Hematopoietic multipotent progenitor cell treated with erythropoietin and hydrocortisone succinate and interleukin-3 and kit ligand, for 6 days (in vitro differentiated cells): ENCODE results near the gene VCL.
A peak's percentile ranks its signal among the peaks of the same experiment; 100 is the strongest.

Experiments
- DNase-seq: peaks from one replicate; pipeline ENCODE4 v3.0.0-alpha.2; 2015

Gene VCL

DNA sequence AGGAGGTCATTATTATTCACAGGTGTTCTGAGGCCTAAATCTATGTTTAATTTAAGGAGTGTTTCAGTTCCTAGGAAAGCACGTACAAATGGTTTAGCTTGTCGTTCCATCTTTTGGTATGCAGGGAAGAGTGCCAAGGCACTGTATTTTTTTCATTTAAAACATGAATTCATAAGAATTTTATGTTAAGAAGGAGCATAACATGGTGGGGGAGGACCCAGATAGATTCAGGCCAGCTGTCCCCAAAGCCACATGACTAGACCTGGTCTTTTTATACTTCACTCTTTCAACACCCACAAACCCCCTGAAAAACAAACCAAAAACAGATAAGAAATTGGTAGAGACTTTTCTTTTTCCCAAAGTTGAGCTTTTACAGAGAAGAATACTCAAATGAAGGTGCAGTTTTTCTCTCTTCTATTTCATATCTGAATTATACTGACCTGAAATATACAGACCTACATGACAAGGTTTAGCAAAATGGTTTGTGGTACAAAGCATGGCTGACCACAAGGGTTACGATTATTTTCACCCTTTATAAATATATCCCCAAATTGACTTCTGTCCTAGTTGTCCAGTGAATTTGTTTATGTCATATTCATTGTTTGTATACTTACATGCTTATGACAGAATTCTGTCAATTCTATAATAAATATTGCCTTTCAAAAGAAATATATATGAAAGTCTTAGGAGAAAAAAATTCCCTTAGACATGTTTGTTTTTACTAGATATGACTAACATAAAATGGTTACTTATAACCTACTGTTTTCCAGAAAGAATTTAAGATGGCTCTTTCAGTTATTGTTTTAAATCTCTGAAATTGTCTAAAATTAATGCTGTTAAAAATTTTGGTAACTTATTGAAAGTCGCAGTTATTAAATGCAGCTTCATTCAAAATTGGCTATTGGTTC lies 81.4 kb downstream of the VCL start:
- no peak for DNase-seq

DNA sequence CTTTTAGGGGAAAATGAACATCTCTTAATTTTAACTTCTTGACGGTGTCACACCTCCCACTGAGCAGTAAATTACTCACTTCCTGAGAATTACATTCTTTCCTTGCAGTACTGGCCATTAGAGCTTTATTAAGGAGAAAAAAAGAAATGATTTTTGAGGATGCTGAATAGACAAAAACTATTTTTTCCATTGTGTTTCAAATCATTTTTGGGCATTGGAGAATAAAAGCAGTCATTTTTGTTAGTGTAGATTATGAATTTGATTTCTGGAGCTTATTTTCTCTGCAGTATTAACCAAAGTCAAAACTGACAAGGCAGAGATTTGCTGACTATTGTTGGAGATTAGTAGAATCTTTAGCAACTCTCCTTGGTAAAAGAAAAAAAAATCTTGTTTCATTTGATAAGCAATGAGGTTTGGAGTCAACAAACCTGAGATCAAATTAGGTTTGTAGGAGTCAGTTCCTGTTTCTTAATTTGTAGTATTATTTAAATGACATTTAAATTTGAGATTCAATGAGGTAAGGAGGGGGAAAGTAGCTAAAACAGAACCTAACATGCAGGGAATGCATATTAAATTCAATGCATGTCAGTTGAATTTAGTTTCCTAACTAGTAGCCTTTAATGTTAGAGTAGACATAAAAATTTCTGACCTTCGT lies 82.1 kb downstream of the VCL start:
- DNase-seq = no peak

DNA sequence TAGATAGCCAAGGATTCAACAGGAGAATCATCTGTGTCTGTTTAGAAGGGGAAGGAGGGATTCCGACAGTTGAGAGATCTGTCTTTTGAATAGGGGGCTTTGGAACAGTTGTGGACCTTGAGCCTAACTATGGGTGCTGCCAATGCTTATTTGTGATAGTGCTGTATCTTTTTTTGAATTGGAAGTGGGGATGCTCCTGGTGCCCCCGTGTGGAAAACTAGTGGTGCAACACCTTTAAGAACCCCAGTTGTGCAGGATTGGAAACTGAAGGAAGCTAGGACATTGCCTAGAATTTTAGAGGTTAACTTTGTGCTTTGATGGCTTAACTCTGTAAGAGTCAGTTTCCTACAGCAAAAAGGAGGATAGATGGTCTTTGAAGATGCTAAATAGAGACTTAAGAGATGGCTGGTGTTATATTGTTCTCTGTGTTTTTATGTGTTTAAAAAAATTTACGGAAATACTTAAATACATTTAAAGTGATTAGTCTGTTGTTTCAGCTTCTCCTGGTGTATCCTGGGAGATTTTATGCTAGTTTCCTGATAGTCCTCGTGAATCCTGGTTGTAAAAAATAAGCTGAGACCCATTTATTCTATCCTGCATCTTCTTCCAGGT lies 83.4 kb downstream of the VCL start:
- DNase-seq = peak; percentile 83

DNA sequence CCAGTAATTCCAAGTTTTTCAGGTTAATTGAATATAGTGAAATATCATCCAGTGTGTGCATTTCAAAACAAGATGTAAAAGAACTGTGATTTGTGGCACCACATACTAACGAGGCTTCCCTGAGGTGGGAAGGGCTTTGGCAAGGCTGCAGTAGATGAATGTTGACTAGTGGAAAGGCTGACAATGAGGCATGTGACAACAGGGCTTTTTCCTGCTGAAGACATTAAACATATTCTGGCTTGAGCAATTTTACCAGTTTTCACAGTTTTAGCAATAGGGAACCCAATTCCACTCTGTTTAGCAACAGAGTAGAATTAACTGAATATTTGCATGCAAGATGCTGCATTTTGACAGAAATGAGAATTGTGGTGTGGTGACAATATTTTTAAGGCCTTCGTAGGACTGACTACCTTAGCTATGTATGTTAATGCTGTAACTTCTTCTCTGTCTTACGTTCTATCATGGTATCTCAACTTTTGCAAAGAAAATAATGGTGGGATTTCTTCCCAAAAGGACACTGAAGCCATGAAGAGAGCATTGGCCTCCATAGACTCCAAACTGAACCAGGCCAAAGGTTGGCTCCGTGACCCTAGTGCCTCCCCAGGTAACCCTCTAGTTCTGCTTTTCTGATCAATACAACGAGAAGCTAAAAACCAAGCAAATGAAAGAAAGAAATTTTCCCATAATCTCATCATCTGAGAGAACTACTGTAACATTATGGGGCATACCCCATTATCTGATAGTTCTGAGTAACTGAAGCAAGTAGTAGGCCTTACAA lies 84.2 kb downstream of the VCL start:
- no peak for DNase-seq

DNA sequence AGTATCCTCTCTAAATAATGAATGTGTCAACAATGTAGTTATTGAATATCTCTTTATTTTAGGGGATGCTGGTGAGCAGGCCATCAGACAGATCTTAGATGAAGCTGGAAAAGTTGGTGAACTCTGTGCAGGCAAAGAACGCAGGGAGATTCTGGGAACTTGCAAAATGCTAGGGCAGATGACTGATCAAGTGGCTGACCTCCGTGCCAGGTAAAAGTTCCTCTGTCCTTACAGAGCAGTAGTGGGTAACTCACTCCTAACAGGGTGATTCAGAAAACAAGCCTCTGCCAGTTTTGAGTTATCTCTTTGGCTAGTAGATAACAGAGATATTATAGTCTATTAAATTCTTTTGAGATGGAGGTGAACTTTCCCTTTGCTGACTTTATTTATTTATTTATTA lies 85.4 kb downstream of the VCL start:
- DNase-seq = no peak

DNA sequence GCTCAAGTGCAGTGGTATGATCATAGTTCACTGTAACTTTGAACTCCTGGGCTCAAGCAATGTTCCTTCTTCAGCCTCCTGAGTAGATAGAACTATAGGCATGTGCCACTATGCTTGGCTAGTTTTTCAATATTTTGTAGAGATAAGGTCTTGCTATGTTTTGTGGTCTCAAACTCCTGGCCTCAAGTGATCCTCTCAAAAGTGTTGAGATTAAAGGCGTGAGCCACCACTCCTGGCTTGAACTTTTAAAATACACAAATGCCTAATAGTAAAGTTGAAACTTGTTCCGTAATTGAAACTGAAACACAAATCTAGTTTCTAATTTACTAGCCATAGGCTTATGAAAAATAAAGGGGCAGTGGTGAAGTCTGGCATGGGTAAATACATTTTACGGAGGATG lies 87.0 kb downstream of the VCL start:
- DNase-seq = no peak

DNA sequence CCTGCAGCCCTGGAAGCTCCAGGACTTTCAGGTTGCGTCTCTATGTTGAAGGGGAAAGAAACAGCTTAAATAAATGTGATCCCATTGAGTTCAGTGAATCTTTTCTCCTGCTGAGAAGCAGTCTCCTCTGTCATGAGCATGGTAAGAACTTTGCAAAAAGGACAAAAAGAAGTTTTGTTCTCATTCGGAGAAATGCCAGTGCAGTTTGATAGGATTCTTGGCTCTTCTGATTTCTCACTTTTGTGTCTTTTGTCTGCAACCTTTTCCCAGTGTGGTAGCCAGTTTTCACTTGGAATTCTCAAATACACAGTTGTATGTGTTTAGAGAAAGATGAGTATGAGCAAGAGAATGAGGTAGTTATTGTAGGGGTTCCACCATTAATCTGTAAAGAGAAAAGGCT lies 88.4 kb downstream of the VCL start:
- no peak for DNase-seq

DNA sequence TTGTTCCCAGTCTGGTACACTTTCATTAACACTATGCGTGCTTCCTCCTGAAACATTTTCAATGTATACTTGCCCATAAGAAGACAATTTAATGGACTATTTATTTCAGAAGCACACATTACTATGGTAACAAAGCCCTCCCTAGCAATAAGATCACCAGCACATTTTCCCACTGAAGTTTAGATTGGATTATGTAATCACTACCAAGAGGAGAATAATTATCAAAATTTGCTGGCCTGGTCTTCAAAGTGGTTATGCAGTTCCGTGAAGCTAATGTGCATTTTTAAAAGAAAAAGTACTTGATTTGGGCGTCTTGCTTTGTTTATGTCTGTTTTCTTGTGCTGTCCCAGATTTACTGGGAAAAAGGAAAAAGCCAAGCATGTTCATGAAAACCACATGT lies 90.8 kb downstream of the VCL start:
- no peak for DNase-seq

DNA sequence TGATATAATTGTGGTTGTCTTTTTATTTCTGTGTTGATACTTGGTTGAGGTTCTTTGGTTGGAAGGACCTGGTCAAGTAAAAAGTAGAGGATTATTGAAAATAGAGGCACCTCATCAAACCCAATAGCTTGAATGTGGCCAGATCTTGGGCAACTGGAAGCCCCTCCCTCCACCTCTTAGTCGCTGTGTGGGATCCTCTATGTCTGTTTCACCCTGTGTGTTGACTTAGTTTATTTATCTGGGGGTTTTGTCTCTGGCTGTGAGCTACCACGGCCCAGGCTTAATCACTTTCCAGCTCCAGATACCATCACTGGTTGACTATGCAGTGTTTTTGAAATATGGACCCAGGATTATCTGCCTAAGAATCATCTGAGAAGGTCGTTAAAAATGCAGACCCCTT lies 94.5 kb downstream of the VCL start:
- DNase-seq = no peak

DNA sequence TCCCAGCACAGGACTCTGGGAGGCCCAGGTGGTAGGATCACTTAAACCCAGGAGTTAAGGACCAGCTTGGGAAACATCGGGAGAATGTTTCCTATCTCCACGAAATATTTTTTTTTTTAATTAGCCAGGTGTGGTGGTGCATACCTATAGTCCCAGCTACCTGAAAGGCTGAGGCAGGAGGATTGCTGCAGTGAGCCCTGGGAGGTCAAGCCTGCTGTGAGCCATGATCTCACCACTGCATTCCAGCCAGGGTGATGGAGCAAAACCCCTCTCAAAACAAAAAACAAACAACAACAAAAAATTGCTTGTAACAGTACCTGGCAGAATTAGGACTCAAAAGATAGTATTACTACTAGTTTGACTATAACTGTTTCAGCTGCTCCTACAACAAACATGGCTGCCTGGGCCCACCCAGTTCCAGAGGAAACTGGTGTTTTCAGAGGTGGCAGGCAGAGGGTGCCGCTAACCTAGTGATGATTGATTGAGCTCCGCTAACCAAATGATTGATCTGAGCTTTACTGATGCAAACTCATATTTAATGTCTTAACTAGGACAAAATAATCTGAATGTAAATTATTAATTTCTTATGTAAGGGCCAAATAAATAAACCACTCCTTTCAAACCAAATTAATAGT lies 95.7 kb downstream of the VCL start:
- DNase-seq = no peak

DNA sequence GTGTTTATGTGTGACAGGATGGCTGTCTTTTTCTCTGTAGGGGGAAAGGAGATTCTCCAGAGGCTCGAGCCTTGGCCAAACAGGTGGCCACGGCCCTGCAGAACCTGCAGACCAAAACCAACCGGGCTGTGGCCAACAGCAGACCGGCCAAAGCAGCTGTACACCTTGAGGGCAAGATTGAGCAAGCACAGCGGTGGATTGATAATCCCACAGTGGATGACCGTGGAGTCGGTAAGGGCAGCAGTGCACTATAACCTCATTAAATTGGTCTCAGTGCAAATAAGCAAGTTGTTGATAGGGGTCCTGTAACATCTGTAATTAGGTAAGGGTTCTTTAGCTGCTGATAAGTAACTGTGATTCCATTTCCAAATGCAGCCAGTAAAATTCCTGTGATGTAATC lies 96.3 kb downstream of the VCL start:
- no peak for DNase-seq

DNA sequence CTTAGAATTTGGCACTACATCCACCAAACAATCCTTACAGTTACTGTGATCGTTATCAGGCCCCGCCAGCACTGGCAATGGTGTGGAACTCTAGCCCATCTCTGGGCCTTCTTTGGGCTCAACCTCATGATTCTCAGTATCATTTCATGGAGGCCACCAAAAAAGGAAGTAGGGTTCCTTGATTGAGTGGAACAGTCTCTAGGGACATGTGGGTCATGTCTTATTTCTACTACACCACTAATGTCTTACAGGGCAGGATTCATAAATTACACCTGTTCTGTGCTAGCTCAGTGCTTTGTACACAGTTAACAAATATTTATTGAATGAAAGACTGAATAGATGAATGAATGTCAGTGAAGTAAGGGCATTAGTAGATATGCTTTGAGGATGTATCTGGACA lies 98.9 kb downstream of the VCL start:
- DNase-seq = no peak

DNA sequence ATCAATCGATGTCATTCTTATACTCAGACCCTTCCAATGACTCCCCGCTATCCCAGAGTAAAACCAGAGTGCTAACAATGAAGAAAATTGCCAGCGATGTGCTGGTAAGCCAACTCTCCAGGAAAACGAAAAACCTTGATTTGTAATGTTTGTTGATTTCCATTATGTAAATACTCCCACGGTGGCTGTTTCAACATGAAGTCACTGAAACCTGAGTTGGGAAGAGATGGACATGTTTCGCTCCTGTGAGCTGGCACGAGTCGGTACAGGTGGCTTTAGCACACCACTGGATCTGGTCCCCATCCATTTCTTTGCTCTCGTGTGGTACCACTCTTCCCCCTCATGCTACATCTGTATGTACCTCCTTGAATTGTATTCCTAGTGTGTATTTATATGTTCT lies 99.9 kb downstream of the VCL start:
- DNase-seq = no peak

DNA sequence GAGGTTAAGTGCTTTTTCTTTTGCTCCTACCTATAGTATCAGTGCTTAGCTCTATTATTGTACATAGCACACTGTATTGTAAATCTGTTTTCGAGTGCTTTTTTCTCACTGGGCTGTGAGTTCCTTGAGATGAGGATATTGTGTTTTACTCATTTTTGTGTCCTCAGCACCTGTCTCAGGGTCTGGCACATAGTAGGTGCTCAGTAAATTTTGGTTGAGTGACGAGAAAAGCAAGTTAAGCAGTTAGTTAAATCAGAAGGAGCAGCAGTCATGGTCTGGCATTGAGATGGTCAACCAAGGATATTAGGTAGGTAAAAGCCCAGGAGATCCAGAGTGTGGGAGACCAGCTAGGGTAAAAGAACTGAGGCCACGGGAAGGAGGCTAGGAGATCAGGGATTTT lies 101.5 kb downstream of the VCL start:
- no peak for DNase-seq

DNA sequence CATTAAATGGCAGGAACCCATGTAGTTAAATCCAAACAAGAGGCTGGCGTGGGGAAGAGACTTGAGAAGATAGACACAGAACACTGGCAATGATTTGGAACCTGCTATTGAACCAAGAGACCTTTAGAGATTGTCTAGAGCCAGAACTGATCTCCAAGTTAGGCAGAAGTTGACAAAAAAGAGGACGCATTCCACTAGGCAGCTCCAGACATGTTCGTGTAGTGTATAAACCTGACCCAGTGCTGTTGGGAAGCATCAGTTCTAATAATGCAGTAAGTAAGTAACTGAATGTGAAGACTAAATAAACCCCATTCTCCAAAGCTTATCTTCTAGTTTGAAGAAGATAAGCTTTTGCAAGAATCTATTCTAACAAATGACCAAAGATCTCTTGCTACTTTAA lies 101.9 kb downstream of the VCL start:
- no peak for DNase-seq

DNA sequence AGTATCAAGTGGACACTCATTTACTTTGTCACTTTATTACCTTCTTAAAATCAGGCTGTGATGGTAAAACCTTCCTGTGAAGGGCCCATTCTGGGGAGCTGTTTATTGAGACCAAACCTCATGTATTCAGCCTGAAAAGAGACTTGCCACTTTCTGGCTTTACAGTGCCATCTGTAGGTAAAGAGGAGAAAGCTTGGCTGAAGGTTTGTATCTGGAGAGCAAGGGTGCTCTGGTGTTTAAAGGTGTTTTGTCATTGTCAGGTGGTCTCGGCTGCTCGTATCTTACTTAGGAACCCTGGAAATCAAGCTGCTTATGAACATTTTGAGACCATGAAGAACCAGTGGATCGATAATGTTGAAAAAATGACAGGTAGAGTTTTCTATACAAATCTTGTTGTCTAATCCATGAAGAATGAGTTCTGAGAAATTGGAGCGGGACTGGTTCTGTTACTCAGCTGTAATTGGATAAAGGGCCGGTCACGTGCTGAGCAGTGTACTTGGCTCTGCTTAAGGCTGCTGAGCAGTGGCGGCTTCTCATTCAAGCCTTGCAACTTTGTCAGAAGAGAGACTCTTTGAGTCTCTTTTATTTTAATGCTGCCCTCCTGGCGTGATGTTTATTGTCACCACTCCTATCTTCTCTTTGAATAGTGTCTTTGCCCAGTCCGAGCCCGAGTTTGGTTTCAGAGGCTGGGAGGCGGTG lies 105.8 kb downstream of the VCL start:
- peak; percentile 64 for DNase-seq

DNA sequence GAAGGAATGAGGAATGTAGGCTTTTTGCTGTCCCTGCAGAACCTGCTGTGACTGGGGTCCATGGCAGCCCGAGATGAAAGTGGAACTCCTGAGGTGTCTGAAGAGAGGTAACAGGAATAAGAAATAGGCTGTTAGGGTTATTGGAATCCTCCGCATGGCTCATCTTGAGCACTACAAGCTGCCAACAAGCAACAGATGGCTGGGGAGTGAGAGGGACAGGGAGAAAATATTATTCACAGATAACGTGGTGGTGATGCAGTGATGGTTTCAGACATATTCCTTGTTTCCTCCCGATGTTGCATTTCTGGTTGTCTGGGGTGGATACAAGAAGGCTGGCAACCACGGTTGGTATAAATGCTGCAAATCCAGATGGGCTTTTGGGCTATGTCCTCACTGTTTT lies 106.6 kb downstream of the VCL start:
- DNase-seq = no peak

DNA sequence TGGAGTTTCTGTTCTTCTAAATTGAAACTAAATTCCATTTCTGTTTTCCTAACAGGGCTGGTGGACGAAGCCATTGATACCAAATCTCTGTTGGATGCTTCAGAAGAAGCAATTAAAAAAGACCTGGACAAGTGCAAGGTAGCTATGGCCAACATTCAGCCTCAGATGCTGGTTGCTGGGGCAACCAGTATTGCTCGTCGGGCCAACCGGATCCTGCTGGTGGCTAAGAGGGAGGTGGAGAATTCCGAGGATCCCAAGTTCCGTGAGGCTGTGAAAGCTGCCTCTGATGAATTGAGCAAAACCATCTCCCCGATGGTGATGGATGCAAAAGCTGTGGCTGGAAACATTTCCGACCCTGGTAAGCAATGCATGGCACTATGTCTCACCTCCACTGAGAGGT lies 107.1 kb downstream of the VCL start:
- no peak for DNase-seq

DNA sequence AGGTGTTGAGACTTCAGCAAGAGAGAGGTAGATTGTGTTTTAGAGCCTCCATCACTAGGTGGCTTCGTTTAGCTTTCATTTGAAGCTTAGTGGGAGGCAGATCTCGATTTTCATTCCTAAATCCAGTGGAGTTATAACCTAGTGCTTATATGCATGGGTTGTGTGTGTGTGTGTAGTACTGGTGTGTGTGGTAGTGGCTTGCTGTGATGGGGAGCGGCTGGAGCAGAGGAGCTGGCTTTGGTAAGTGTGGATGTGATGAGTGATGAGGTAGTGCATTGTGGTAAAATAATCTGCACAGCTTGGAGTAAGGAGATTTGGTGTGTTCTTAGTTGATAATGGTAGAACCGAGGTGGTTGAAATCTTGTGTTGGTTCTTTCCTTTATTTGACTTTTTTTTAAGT lies 109.5 kb downstream of the VCL start:
- DNase-seq = no peak

DNA sequence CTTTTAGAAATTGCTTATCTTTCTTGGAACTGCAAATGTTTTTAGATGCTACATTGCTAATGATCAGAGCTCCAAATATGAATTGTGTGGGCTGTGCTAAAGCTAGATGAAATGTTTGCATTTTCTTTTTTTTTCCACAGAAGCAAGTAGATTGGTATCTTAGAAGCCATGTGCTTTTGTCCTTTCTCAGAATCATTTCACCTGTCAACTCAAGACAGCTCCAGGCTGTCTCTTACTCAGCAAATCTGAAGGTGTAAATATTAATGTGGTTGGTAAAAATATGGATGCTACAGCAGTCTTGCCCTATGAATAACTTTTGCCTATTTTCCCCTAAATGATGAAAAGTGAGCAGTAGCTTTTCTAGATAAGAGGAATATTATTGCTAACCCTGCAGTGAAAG lies 111.5 kb downstream of the VCL start:
- no peak for DNase-seq

DNA sequence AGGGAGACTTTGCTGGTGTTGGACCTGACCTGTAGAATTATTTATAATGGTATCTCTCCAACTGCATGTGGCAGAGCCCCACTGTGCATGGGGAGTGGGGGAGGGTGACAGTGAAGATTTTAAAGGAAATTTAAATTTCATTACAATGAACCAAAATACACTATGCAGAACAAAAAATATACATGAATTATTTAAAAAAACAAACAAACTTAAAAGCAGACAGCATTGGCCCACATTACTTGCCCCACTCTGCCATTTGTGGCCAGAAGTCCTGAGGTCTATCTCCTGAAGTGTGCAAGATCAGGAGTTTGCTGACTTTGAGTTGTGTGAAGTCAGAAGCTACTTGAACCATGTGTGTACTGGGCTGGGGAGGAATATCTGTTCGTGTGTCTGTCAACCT lies 112.2 kb downstream of the VCL start:
- no peak for DNase-seq

DNA sequence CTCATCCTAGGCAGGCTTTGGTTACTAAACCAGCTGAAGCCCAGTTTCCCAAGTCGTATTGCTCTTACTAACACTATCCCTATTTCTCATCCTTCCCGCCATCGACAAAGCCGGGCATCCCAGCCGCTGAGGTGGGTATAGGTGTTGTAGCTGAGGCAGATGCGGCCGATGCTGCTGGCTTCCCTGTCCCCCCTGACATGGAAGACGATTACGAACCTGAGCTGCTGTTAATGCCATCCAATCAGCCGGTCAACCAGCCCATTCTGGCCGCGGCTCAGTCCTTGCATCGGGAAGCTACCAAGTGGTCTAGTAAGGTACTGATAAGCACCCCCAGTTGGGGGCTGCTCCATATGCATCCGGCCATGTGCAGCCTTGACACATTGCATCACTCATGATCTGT lies 113.9 kb downstream of the VCL start:
- DNase-seq = no peak
